ENCODE measurements around the gene CDKAL1. TPM values are rescaled to one million over a fixed set of nuclear protein-coding genes. Genes with fewer than 3 reads are reported as not detected.

Gene CDKAL1
- total RNA-seq, 4 donors from 2014 or later, result 24.7 to 32.8 (median 29.8) TPM

DNA sequence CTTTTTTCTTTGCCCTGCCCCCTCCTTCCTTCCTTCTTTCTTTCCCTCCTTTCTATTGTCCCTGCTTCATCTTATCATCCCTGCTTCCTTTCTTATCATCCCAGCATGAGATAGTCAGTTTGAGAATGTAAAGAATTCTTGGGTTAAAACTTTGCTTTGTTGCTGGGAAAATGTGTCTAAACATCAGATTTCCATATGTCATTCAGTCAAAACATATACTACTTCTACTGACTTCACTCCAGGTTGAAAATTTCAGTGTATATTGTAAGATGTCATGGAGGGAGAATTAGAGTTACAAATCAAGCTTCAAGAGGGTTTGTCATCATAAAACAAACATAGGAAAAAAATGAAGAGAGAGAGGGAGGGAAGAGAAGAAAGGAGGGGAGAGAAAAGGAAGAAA is 700.9 kb downstream of the CDKAL1 start:
- Histone ChIP-seq H3K27ac (no peak overlapping the region), H3K4me3 (replicated peaks in 1 of 3) (no peak overlapping the region), H3K27me3 (no peaks in the 10 kb centered on the region), H3K4me1 (no peaks in the 10 kb centered on the region), H3K9me3 (no peaks in the 10 kb centered on the region), H3K36me3 (no peaks in the 10 kb centered on the region)
- intact Hi-C loops (cut with DNase I), result no loop called here
- TF ChIP-seq, protein P1, sequence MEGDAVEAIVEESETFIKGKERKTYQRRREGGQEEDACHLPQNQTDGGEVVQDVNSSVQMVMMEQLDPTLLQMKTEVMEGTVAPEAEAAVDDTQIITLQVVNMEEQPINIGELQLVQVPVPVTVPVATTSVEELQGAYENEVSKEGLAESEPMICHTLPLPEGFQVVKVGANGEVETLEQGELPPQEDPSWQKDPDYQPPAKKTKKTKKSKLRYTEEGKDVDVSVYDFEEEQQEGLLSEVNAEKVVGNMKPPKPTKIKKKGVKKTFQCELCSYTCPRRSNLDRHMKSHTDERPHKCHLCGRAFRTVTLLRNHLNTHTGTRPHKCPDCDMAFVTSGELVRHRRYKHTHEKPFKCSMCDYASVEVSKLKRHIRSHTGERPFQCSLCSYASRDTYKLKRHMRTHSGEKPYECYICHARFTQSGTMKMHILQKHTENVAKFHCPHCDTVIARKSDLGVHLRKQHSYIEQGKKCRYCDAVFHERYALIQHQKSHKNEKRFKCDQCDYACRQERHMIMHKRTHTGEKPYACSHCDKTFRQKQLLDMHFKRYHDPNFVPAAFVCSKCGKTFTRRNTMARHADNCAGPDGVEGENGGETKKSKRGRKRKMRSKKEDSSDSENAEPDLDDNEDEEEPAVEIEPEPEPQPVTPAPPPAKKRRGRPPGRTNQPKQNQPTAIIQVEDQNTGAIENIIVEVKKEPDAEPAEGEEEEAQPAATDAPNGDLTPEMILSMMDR (IDR thresholded peaks at IDR 0.05), result no peak
- no peak for TF ChIP-seq POLR2A (IDR thresholded peaks at IDR 0.05)
- no peak for DNase-seq

DNA sequence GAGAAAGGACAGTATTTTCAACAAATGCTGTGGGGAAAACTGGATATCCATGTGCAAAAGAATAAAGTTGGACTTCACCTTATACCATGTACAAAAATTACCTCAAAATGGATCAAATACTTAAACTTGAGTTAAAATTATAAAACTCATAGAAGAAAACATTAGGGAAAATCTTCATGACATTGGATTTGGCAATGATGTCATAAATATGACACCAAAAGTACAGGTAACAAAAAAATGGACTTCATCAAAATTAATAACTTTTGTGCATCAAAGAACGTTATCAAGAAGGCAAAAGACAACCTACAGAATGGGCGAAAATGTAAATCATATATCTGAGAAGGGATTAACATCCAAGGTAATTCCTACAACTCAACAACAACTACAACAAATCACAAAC is 704.0 kb downstream of the CDKAL1 start:
- Histone ChIP-seq H3K27ac (no peak overlapping the region), H3K27me3 (no peaks in the 10 kb centered on the region), H3K4me1 (no peaks in the 10 kb centered on the region), H3K36me3 (no peaks in the 10 kb centered on the region), H3K9me3 (no peaks in the 10 kb centered on the region), H3K4me3 (replicated peaks in 1 of 3) (no peak overlapping the region)
- no peak for DNase-seq
- TF ChIP-seq, protein P1 (IDR thresholded peaks at IDR 0.05), result no peak
- TF ChIP-seq POLR2A (IDR thresholded peaks at IDR 0.05), result no peak
- WGBS, 2 donors, result 96 to 97% methylated on average over 2 of the region's 2 CpGs
- intact Hi-C loops (cut with DNase I), result no loop called here

DNA sequence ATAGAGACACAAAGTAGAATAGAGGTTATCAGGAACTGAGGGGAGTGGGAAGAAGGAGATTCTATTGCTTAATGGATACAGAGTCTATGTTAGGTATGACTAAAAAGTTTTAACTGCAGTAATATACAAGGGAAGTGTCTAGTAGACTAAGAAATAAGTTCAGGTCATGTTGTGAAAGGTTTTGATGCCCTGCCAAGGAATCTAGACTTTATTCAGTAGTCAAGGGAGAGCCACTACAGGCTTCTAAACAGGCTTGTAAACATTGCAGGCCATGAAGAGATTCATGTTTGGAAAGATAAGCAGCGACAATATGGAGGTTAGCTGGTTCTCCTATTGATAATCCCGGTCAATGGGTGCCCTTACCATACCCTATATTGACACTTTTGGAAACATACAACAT is 706.5 kb downstream of the CDKAL1 start:
- Histone ChIP-seq H3K27me3 (no peaks in the 10 kb centered on the region), H3K9me3 (no peaks in the 10 kb centered on the region), H3K4me1 (no peaks in the 10 kb centered on the region), H3K4me3 (replicated peaks in 1 of 3) (no peak overlapping the region), H3K27ac (no peak overlapping the region), H3K36me3 (no peaks in the 10 kb centered on the region)
- DNase-seq, result no peak
- intact Hi-C loops (cut with DNase I), result no loop called here
- WGBS, 2 donors, result 92 to 93% methylated on average over 2 of the region's 2 CpGs
- TF ChIP-seq POLR2A (IDR thresholded peaks at IDR 0.05), result no peak
- TF ChIP-seq, protein P1 (IDR thresholded peaks at IDR 0.05), result no peak

DNA sequence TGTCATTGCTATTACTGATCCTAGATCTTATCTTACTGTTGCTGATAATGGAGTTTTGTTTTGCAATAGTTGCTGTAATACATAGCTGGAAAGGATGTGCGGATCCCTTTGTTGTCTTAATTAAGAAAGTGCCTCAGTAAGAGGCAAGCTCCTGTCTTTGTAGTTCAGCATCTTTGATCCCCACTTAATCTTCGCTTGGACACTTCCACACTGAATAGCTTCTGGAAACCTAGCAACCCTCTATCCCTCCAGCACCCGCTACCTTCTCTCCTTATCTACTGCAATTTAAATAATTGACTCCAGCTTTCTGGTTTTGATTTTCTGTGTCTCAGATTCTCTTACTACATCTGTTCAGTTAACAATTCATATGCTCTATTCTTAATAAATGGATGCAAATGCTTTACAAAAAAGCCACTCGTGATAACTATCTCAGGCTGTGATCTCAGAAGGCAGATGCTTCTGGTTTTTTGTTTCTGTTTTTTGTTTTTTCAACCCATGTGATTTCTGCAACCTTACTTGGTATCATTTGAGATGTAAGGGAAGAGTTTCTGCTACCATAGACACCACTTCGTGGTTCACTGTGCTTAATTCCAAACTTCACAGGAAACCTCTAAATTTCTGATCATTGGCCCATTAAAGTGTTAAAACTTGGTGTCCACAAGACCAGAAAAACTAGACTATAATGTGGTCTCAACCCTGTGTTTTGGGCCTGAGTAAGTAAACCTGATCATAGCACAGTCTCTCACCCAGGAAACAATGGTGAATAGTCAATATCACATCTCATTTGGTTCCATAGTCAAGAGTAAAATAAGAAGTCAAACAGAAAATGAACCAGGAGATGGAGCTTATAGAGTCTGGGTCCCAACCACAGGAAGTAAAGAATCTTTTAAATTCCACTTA is 707.2 kb downstream of the CDKAL1 start:
- intact Hi-C loops (cut with DNase I), result no loop called here
- DNase-seq, result no peak
- H3K4me3 ChIP-seq (replicated peaks in 1 of 3), result no peak overlapping the region
- H3K9me3 ChIP-seq, result no peaks in the 10 kb centered on the region
- TF ChIP-seq, protein P1 (IDR thresholded peaks at IDR 0.05), result no peak
- TF ChIP-seq POLR2A (IDR thresholded peaks at IDR 0.05), result no peak
- no peaks in the 10 kb centered on the region for H3K36me3 ChIP-seq
- no peak overlapping the region for H3K27ac ChIP-seq
- 86 to 88% methylated on average over 5 of the region's 5 CpGs for WGBS, 2 donors
- H3K4me1 ChIP-seq, result no peaks in the 10 kb centered on the region
- no peaks in the 10 kb centered on the region for H3K27me3 ChIP-seq

DNA sequence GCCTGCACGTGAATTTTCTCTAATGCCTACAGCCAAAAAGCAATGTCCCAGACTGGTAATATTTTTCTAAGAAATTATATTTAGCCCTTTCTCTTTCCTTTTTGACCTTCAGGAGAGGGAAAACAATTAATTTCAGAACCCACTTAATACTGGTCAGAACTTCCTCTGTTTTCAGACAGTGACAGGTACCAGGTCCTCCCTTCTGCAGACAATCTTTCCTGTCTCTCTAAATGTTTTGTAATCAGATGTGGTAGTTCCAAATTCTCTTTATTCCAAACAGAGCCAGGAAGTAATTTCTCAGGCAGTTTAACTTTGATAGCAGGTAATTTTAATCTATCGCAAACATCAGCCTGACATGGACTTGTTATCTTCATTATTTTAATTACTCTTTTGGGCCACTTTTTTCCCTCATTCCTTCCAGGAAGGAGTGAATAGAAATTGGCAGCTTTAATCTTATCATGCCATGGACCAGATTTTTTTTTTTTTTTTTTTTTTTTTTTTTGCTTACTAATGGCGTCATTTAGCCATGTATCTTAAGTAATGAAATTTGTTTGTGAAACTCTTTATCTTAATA is 710.7 kb downstream of the CDKAL1 start:
- TF ChIP-seq, protein P1 (IDR thresholded peaks at IDR 0.05), result no peak
- no peak for TF ChIP-seq POLR2A (IDR thresholded peaks at IDR 0.05)
- intact Hi-C loops (cut with DNase I), result no loop called here

More for the DNA sequence above, 710.7 kb downstream of the CDKAL1 start:
- H3K4me1 ChIP-seq, result no peaks in the 10 kb centered on the region
- DNase-seq, result no peak
- no peaks in the 10 kb centered on the region for H3K27me3 ChIP-seq
- H3K36me3 ChIP-seq, result no peaks in the 10 kb centered on the region
- no peaks in the 10 kb centered on the region for H3K9me3 ChIP-seq
- WGBS, 2 donors, result 71 to 72% methylated on average over 3 of the region's 3 CpGs
- H3K4me3 ChIP-seq (replicated peaks in 1 of 3), result no peak overlapping the region
- H3K27ac ChIP-seq, result no peak overlapping the region
